Central memory CD4-positive, alpha-beta T cell (primary cell): Measurements from ENCODE around the gene NDOR1.
A peak's percentile ranks its signal among the peaks of the same experiment; 100 is the strongest.

Experiments
- DNase-seq: peaks from one replicate; pipeline ENCODE4 v3.0.0; 2022
- total RNA-seq, 3 experiments: gene quantifications; one replicate each; lab custom pipeline; 2026; lab: John Stamatoyannopoulos, UW

The NDOR1 gene
- 34.6 to 59.0 (median 46.6) reads per million in 3 experiments for total RNA-seq

- peak; percentile 89 for DNase-seq
Observed at GRCh38 chr9:137205126-137206069, at the start of gene NDOR1, which contains the start of gene TMEM203. TSS of gene NDOR1 (plus strand) at chr9:137205700. CDS start at chr9:137205778, 78 bp downstream. TSS of gene TMEM203 (minus strand) at chr9:137205648. CDS start at chr9:137205414, 234 bp downstream.

- peak; percentile 37 for DNase-seq
Observed at GRCh38 chr9:137156567-137157375, 48.7 kb upstream of the NDOR1 start.

- DNase-seq, result no peak
Observed at GRCh38 chr9:137157618-137158415, 47.7 kb upstream of the NDOR1 start.

- DNase-seq, result no peak
Observed at GRCh38 chr9:137158625-137159024, 46.9 kb upstream of the NDOR1 start.

- DNase-seq, result no peak
Observed at GRCh38 chr9:137159105-137160053, 46.1 kb upstream of the NDOR1 start.

GRCh38 chr9:137160054-137160425, 45.5 kb upstream of the NDOR1 start:
- DNase-seq, result no peak

- DNase-seq, result no peak
Observed at GRCh38 chr9:137160716-137161557, 44.6 kb upstream of the NDOR1 start.

- DNase-seq, result no peak
Observed at GRCh38 chr9:137161558-137162486, 43.7 kb upstream of the NDOR1 start.

- no peak for DNase-seq
Observed at GRCh38 chr9:137162505-137163364, 42.8 kb upstream of the NDOR1 start.

GRCh38 chr9:137163365-137163715, 42.2 kb upstream of the NDOR1 start:
- no peak for DNase-seq

GRCh38 chr9:137163805-137164204, 41.7 kb upstream of the NDOR1 start:
- no peak for DNase-seq

GRCh38 chr9:137164370-137165249, 40.9 kb upstream of the NDOR1 start:
- no peak for DNase-seq

GRCh38 chr9:137165250-137165836, 40.2 kb upstream of the NDOR1 start:
- DNase-seq, result no peak

- no peak for DNase-seq
Observed at GRCh38 chr9:137166380-137167229, 38.9 kb upstream of the NDOR1 start.

- no peak for DNase-seq
Observed at GRCh38 chr9:137167277-137167746, 38.2 kb upstream of the NDOR1 start.
